Endothelial cell of umbilical vein (primary cell): ENCODE data around the gene ICE2. TPM values are rescaled to one million over a fixed set of nuclear protein-coding genes. Genes with fewer than 3 reads are reported as not detected.

ENCODE experiments used
- BruUV-seq: library from RNA; stranded (reverse); fragments of 400-500 nt; replicated peaks from 2 replicates; lab custom pipeline; 2021; lab: Mats Ljungman, UMichigan
- CTCF ChIA-PET: fragments of 300-600, 350-600 bp; sonication (Branson Sonifier 250); formaldehyde crosslinking; loops from one replicate; lab custom pipeline; 2021; ENCODE audit warnings: antibody characterized with exemption, inconsistent platforms; lab: Charles Lee
- POLR2A ChIA-PET: fragments of 300-600, 350-600 bp; sonication (Branson Sonifier 250); formaldehyde crosslinking; loops from one replicate; lab custom pipeline; 2021; ENCODE audit warnings: antibody characterized with exemption, inconsistent platforms; lab: Charles Lee
- DNase-seq: peaks from one replicate; pipeline ENCODE4 v3.0.0-alpha.2; 2011; ENCODE audit warnings: low read depth, low spot score
- FAIRE-seq: peaks from 2 replicates; lab custom pipeline; 2011; peaks lifted over from hg19 to GRCh38; lab: Jason Lieb, UNC
- H2AFZ ChIP-seq: 2 replicates; pipeline ENCODE4 v1.6.0; 2012; ENCODE audit warnings: low read depth, low read length, control low read depth, inconsistent platforms
- H3K27ac ChIP-seq: 2 replicates; pipeline ENCODE4 v1.5.1; 2011; ENCODE audit warnings: low read depth, mild to moderate bottlenecking, control low read depth, low read length, moderate library complexity; ENCODE audit not compliant: insufficient read depth
- H3K27me3 ChIP-seq, 2 experiments: 2 replicates each; pipeline versions ENCODE4 v1.6.0 to v1.6.1; 2011; ENCODE audit warnings: low read length in 2 of 2, mixed read lengths in 1 of 2; ENCODE audit not compliant: control insufficient read depth in 2 of 2, insufficient read depth in 2 of 2
- H3K36me3 ChIP-seq, 2 experiments: 2 replicates in 1 of 2; 3 replicates in 1 of 2; pipeline ENCODE4 v1.5.1; 2011; ENCODE audit warnings: low read length in 2 of 2, mild to moderate bottlenecking in 1 of 2, moderate library complexity in 1 of 2; ENCODE audit not compliant: control insufficient read depth in 2 of 2, insufficient read depth in 2 of 2; ENCODE audit errors: extremely low read depth in 1 of 2
- H3K4me1 ChIP-seq: 3 replicates; pipeline ENCODE4 v1.5.1; 2011; ENCODE audit warnings: mild to moderate bottlenecking, low read length; ENCODE audit not compliant: control insufficient read depth, insufficient read depth; ENCODE audit errors: extremely low read depth
- H3K4me2 ChIP-seq: 2 replicates; pipeline ENCODE4 v1.6.1; 2011; ENCODE audit warnings: low read length, control low read depth, mixed read lengths; ENCODE audit not compliant: insufficient read depth
- H3K4me3 ChIP-seq, 3 experiments: fragments of 200-600 bp in 1 of 3; sonication (generic), shearing (Covaris generic) in 1 of 3; replicated peaks in 1 of 3; 2 replicates each; pipeline ENCODE4 v1.5.1; 2011 to 2016; ENCODE audit warnings: control low read depth in 3 of 3, low read length in 3 of 3, mild to moderate bottlenecking in 2 of 3, inconsistent platforms in 1 of 3, low read depth in 1 of 3, moderate library complexity in 1 of 3; ENCODE audit not compliant: insufficient read depth in 1 of 3
- H3K79me2 ChIP-seq: 2 replicates; pipeline ENCODE4 v1.6.0; 2012; ENCODE audit warnings: low read length, inconsistent platforms; ENCODE audit not compliant: control insufficient read depth, insufficient read depth
- H3K9ac ChIP-seq: replicated peaks from 2 replicates; pipeline ENCODE3; 2011; ENCODE audit warnings: low read length, control low read depth; ENCODE audit not compliant: insufficient read depth; ENCODE audit errors: extremely low read depth
- H3K9me1 ChIP-seq: replicated peaks from 3 replicates; pipeline ENCODE4 v1.6.0; 2011; ENCODE audit warnings: mild to moderate bottlenecking, low read length; ENCODE audit not compliant: control insufficient read depth, insufficient read depth; ENCODE audit errors: extremely low read depth
- H3K9me3 ChIP-seq: replicated peaks from 2 replicates; pipeline ENCODE4 v1.5.1; 2012; ENCODE audit warnings: low read length, inconsistent platforms; ENCODE audit not compliant: control insufficient read depth, insufficient read depth
- H4K20me1 ChIP-seq: replicated peaks from 2 replicates; pipeline ENCODE3; 2011; ENCODE audit warnings: mild to moderate bottlenecking, low read length; ENCODE audit not compliant: control insufficient read depth, insufficient read depth; ENCODE audit errors: extremely low read depth
- CTCF ChIP-seq, 2 donors: IDR thresholded peaks; 1 replicate in 1 of 2; 2 replicates in 1 of 2; pipeline ENCODE4 v1.5.1; 2011; ENCODE audit warnings: low read length in 2 of 2, mild to moderate bottlenecking in 2 of 2, moderate library complexity in 2 of 2, control low read depth in 1 of 2, inconsistent platforms in 1 of 2, low read depth in 1 of 2; ENCODE audit not compliant: insufficient read depth in 1 of 2; ENCODE audit errors: extremely low read depth in 1 of 2
- EZH2 ChIP-seq: IDR thresholded peaks from 2 replicates; pipeline ENCODE4 v1.6.1; 2012; ENCODE audit warnings: borderline replicate concordance, low read depth, mild to moderate bottlenecking, moderate library complexity, low read length, inconsistent platforms; ENCODE audit not compliant: severe bottlenecking
- FOS ChIP-seq: IDR thresholded peaks from 2 replicates; pipeline ENCODE4 v1.6.1; 2011; ENCODE audit warnings: mild to moderate bottlenecking, low read length, moderate library complexity, borderline replicate concordance; ENCODE audit not compliant: insufficient read depth
- GATA2 ChIP-seq: IDR thresholded peaks from 2 replicates; pipeline ENCODE4 v1.7.0; 2011; ENCODE audit warnings: low read depth, mild to moderate bottlenecking, moderate library complexity, mixed read lengths, low read length; ENCODE audit not compliant: insufficient read length, insufficient read depth
- JUN ChIP-seq: IDR thresholded peaks from 2 replicates; pipeline ENCODE4 v1.6.1; 2011; ENCODE audit warnings: borderline replicate concordance, low read depth; ENCODE audit not compliant: insufficient read length, insufficient read depth
- MAX ChIP-seq: IDR thresholded peaks from 2 replicates; pipeline ENCODE4 v1.6.1; 2011; ENCODE audit not compliant: insufficient read depth, insufficient read length
- MYC ChIP-seq: IDR thresholded peaks from one replicate; pipeline ENCODE4 v1.6.1; 2011; ENCODE audit warnings: mild to moderate bottlenecking, low read depth, low read length
- POLR2A ChIP-seq: IDR thresholded peaks from 2 replicates; pipeline ENCODE4 v1.6.1; 2012; ENCODE audit warnings: low read depth, mild to moderate bottlenecking, control low read depth, low read length
- POLR2AphosphoS5 ChIP-seq: IDR thresholded peaks from 2 replicates; pipeline ENCODE4 v1.6.1; 2012; ENCODE audit warnings: low read depth, mild to moderate bottlenecking, control low read depth, low read length, moderate library complexity; ENCODE audit not compliant: insufficient read depth
- dilution Hi-C: fragments of 300-500 bp; cut with MboI; formaldehyde crosslinking; loops from one replicate; pipeline ENCODE4 v1.15.0; 2019; ENCODE audit warnings: low sequenced_read_pairs; ENCODE audit not compliant: extremely low pct_ligation_motif_present
- intact Hi-C: fragments of 100-400 bp; cut with micrococcal nuclease; formaldehyde crosslinking; loops from one replicate; pipeline ENCODE4 v1.10.0; 2022
- polyA plus RNA-seq, 4 experiments: library from polyadenylated mRNA; depleted of rRNA in 3 of 4; stranded (reverse) in 3 of 4; unstranded in 1 of 4; fragments of >200 nt; gene quantifications; 2 replicates each; pipeline versions ENCODE4 v1.2.1 to v1.2.3, GENCODE V29; 2011 to 2012; ENCODE audit warnings: missing spikeins in 1 of 4
- total RNA-seq: library from RNA; stranded (reverse); gene quantifications from 2 replicates; pipeline ENCODE4 v1.2.3, GENCODE V29; 2021

ICE2 gene
- total and polyA plus RNA-seq, 2 donors (not counting 3 experiments of a cell fraction or from before 2014, with no cell fraction given): 22.1 to 57.0 TPM

- TF ChIP-seq POLR2A: no peak
- TF ChIP-seq GATA2: no peak
- no peak for TF ChIP-seq EZH2
- TF ChIP-seq CTCF (IDR thresholded peaks at IDR 0.05; ENCODE audit: extremely low read depth in 1 of 2, insufficient read depth in 1 of 2, low read depth in 1 of 2, low read length in 2 of 2): no peak
- TF ChIP-seq FOS: no peak
- no peak for TF ChIP-seq JUN
- no peak for TF ChIP-seq POLR2AphosphoS5
- TF ChIP-seq MYC: no peak
- TF ChIP-seq MAX: no peak
- Histone ChIP-seq H3K4me1 (peaks cover 13% of the 10 kb centered on the region), H3K9ac (no peak overlapping the region), H3K27ac (no peak overlapping the region), H3K4me2 (no peak overlapping the region), H3K9me1 (no peaks in the 10 kb centered on the region), H2AFZ (no peak overlapping the region), H3K27me3 (no peaks in the 10 kb centered on the region), H3K4me3 (no peak overlapping the region), H3K9me3 (no peaks in the 10 kb centered on the region), H3K36me3 (peaks cover 0 to 3% of the 10 kb centered on the region in 2 experiments), H4K20me1 (no peaks in the 10 kb centered on the region), H3K79me2 (peaks cover 2% of the 10 kb centered on the region)
- CTCF ChIA-PET: no interaction called here
- DNase-seq: no peak
- intact Hi-C loops (no loop called here), dilution Hi-C loops (no loop called here)
- POLR2A ChIA-PET: no interaction called here
- BruUV-seq: no TSS peak
- no peak for FAIRE-seq
Measured at GRCh38 chr15:60462027-60462426, 16.9 kb downstream of the ICE2 start.
